Liver (tissue), 9 donors: Measurements from ENCODE around the gene PLEKHH2. TPM values are rescaled to one million over a fixed set of nuclear protein-coding genes. Genes with fewer than 3 reads are reported as not detected.

Source experiments
- DNase-seq: peaks from one replicate; pipeline ENCODE4 v3.0.0-alpha.2; 2017; ENCODE audit warnings: low spot score
- H3K27ac ChIP-seq, 2 donors: one replicate each; pipeline ENCODE4 v1.7.0; 2013; ENCODE audit warnings: inconsistent platforms in 2 of 2, low read length in 2 of 2, control low read depth in 1 of 2, low read depth in 1 of 2, mild to moderate bottlenecking in 1 of 2
- H3K27me3 ChIP-seq, 4 donors: one replicate each; pipeline versions ENCODE4 v1.6.1 to v1.7.0; 2013; ENCODE audit warnings: low read length in 3 of 4, inconsistent platforms in 1 of 4, mild to moderate bottlenecking in 1 of 4, moderate library complexity in 1 of 4; ENCODE audit not compliant: control insufficient read depth in 4 of 4, insufficient read depth in 4 of 4
- H3K36me3 ChIP-seq, 4 donors: one replicate each; pipeline versions ENCODE4 v1.6.1 to v1.7.0; 2013; ENCODE audit warnings: low read length in 3 of 4, mild to moderate bottlenecking in 3 of 4, low read depth in 1 of 4, moderate library complexity in 1 of 4; ENCODE audit not compliant: control insufficient read depth in 4 of 4, insufficient read depth in 3 of 4
- H3K4me1 ChIP-seq, 4 donors: one replicate each; pipeline versions ENCODE4 v1.6.1 to v1.7.0; 2013; ENCODE audit warnings: low read length in 3 of 4, mild to moderate bottlenecking in 3 of 4, moderate library complexity in 1 of 4; ENCODE audit not compliant: control insufficient read depth in 4 of 4, insufficient read depth in 4 of 4
- H3K4me3 ChIP-seq, 3 donors: one replicate each; pipeline versions ENCODE4 v1.6.1 to v1.7.0; 2013; ENCODE audit warnings: low read length in 3 of 3, control low read depth in 1 of 3, low read depth in 1 of 3, mild to moderate bottlenecking in 1 of 3
- H3K9ac ChIP-seq, 2 donors: one replicate each; pipeline ENCODE4 v1.7.0; 2013; ENCODE audit warnings: low read length in 2 of 2, mild to moderate bottlenecking in 2 of 2, moderate library complexity in 2 of 2, control low read depth in 1 of 2, low read depth in 1 of 2
- H3K9me3 ChIP-seq, 4 donors: one replicate each; pipeline versions ENCODE4 v1.6.1 to v1.7.0; 2013; ENCODE audit warnings: low read length in 3 of 4; ENCODE audit not compliant: control insufficient read depth in 4 of 4
- EGR1 ChIP-seq, 2 donors: IDR thresholded peaks; 2 replicates each; pipeline ENCODE4 v1.6.1; 2016 to 2018; ENCODE audit warnings: antibody characterized with exemption in 2 of 2, low read depth in 2 of 2
- FOXA1 ChIP-seq: IDR thresholded peaks from 2 replicates; pipeline ENCODE4 v1.6.1; 2016; ENCODE audit warnings: antibody characterized with exemption
- FOXA2 ChIP-seq: IDR thresholded peaks from 2 replicates; pipeline ENCODE4 v1.6.1; 2016; ENCODE audit warnings: antibody characterized with exemption
- GABPA ChIP-seq, 2 donors: IDR thresholded peaks in 1 of 2; conservative IDR thresholded peaks in 1 of 2; 2 replicates each; pipeline ENCODE4 v1.6.1; 2016; ENCODE audit warnings: antibody characterized with exemption in 2 of 2, mild to moderate bottlenecking in 1 of 2, moderate library complexity in 1 of 2
- HNF4A ChIP-seq, 2 donors: conservative IDR thresholded peaks; 2 replicates each; pipeline ENCODE4 v1.6.1; 2016; ENCODE audit warnings: antibody characterized with exemption in 2 of 2, mild to moderate bottlenecking in 2 of 2
- HNF4G ChIP-seq: IDR thresholded peaks from 2 replicates; pipeline ENCODE4 v1.6.1; 2016; ENCODE audit warnings: antibody characterized with exemption
- JUND ChIP-seq, 2 donors: IDR thresholded peaks; 2 replicates each; pipeline ENCODE4 v1.6.1; 2016; ENCODE audit warnings: antibody characterized with exemption in 2 of 2
- NR2F2 ChIP-seq: IDR thresholded peaks from 2 replicates; pipeline ENCODE4 v1.6.1; 2016; ENCODE audit warnings: antibody characterized with exemption
- RAD21 ChIP-seq, 2 donors: IDR thresholded peaks; 2 replicates each; pipeline ENCODE4 v1.6.1; 2016; ENCODE audit warnings: antibody characterized with exemption in 2 of 2, mild to moderate bottlenecking in 2 of 2
- RXRA ChIP-seq, 2 donors: IDR thresholded peaks; 2 replicates each; pipeline ENCODE4 v1.6.1; 2017 to 2018; ENCODE audit warnings: antibody characterized with exemption in 2 of 2, mild to moderate bottlenecking in 1 of 2
- SP1 ChIP-seq: IDR thresholded peaks from 2 replicates; pipeline ENCODE4 v1.6.1; 2018; ENCODE audit warnings: antibody characterized with exemption, mild to moderate bottlenecking
- YY1 ChIP-seq: IDR thresholded peaks from 2 replicates; pipeline ENCODE4 v1.6.1; 2016; ENCODE audit warnings: antibody characterized with exemption, mild to moderate bottlenecking
- WGBS: extraction: QIAGEN DNeasy Blood & Tissue Kit; methylation state at CpG from one replicate; pipeline ENCODE4 v1.1.7; 2013; 5-methylcytosine and 5-hydroxymethylcytosine counted together
- polyA plus RNA-seq, 2 donors: library from polyadenylated mRNA; stranded (reverse) in 1 of 2; unstranded in 1 of 2; fragments of 200-250 nt in 1 of 2; fragments of >200 nt in 1 of 2; fragmentation: Nextera tagmentation in 1 of 2; extraction: Ambion mirVana in 1 of 2; gene quantifications; one replicate each; pipeline versions ENCODE4 v1.2.1 to v1.2.3, GENCODE V29; 2013 to 2015
- total RNA-seq, 2 donors: library from RNA; depleted of rRNA; stranded (reverse); fragments of >200 nt; gene quantifications; one replicate each; pipeline ENCODE4 v1.2.3, GENCODE V29; 2014
- TF ChIP-seq, protein P1 (sequence below): IDR thresholded peaks from 2 replicates; pipeline ENCODE4 v1.6.1; 2016; ENCODE audit warnings: antibody characterized with exemption
- TF ChIP-seq, protein P2 (sequence below): IDR thresholded peaks from 2 replicates; pipeline ENCODE4 v1.6.1; 2016; ENCODE audit warnings: antibody characterized with exemption
- TF ChIP-seq, protein P3 (sequence below): fragments of 150-350 bp; IDR thresholded peaks from 2 replicates; pipeline ENCODE4 v1.5.1; 2017; ENCODE audit warnings: improper control_type of control experiment, low read depth, low read length; ENCODE audit not compliant: missing input control
- TF ChIP-seq, protein P4 (sequence below): IDR thresholded peaks from 2 replicates; pipeline ENCODE4 v1.6.1; 2016; ENCODE audit warnings: antibody characterized with exemption
- TF ChIP-seq, protein P5 (sequence below): IDR thresholded peaks from 2 replicates; pipeline ENCODE4 v1.6.1; 2016; ENCODE audit warnings: antibody characterized with exemption, mild to moderate bottlenecking
- donor health status: healthy.
- donor health status: healthy.
- donor health status: healthy.
- donor health status: healthy.
- donor health status: healthy.

Gene PLEKHH2
- total and polyA plus RNA-seq, 4 donors, result 0.51 to 3.8 (median 1.0) TPM

DNA sequence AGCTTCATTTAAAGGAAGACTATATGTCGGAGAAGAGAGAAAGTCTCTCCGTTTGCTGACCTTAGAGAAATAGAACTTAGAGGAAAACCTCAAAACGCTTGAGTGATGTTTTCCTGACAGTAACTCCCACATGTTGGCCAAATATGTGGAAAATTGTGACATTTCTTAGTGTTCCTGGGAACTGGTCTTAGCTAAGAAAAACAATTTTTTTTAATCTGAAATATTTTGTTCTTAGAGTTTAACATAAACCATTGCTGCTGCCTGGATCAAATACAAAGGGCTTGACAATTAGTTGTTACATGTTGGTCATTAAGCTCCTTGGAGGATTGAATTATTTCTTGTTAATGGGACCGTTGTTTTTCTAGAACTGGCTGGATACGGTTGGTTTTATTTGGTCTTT lies 153.1 kb downstream of the PLEKHH2 start (continued):
- TF ChIP-seq YY1, result no peak
- TF ChIP-seq, protein P1, sequence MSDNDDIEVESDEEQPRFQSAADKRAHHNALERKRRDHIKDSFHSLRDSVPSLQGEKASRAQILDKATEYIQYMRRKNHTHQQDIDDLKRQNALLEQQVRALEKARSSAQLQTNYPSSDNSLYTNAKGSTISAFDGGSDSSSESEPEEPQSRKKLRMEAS, result no peak

DNA sequence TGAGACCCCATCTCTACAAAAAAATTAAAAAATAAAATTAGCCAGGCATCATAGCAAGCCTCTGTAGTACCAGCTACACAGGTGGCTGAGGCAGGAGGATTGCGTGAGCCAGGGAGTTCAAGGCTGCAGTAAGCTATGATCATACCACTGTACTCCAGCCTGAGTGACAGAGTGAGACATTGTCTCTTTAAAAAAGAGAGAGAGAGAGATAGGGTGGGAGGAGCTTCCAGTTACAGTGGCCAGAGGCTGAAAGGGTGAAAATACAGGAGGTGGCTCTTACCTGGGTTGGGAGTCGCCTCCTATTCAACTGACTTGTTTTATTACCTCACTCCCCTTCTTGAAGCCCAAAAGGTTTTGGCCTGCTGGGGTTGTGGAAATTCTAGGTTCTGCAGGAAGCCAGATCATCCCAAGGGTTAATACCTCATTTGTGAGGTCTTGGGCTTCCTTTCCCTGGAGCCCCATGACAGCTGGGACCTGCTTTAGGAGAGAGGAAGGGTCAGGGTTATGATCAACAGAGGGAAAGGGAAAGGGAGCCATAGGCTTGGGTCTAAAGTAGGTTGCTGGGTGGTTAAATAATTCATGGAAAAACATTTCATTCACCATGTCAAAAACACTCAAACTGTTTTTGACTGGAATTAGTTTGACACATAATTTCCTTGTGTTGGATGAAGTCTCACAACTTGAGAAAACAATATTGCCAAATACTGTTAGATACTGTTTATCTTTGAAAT lies 154.1 kb downstream of the PLEKHH2 start:
- Histone ChIP-seq H3K27me3 (no peaks in the 10 kb centered on the region), H3K27ac (no peak overlapping the region), H3K4me1 (no peaks in the 10 kb centered on the region), H3K9me3 (no peaks in the 10 kb centered on the region), H3K9ac (no peak overlapping the region), H3K4me3 (no peak overlapping the region), H3K36me3 (peaks cover 0 to 5% (median 0%) of the 10 kb centered on the region in 4 donors)
- TF ChIP-seq NR2F2 (no peak), YY1 (no peak), EGR1 (IDR thresholded peaks at IDR 0.05; ENCODE audit: low read depth in 2 of 2) (no peak), SP1 (no peak), FOXA2 (no peak), JUND (IDR thresholded peaks at IDR 0.05) (no peak), FOXA1 (no peak), RXRA (IDR thresholded peaks at IDR 0.05) (no peak), RAD21 (IDR thresholded peaks at IDR 0.05) (no peak), HNF4G (no peak), HNF4A (conservative IDR thresholded peaks at IDR 0.05) (no peak), GABPA (IDR thresholded peaks at IDR 0.05 in 1 of 2, conservative IDR thresholded peaks at IDR 0.05 in 1 of 2) (no peak)
- TF ChIP-seq, protein P2, sequence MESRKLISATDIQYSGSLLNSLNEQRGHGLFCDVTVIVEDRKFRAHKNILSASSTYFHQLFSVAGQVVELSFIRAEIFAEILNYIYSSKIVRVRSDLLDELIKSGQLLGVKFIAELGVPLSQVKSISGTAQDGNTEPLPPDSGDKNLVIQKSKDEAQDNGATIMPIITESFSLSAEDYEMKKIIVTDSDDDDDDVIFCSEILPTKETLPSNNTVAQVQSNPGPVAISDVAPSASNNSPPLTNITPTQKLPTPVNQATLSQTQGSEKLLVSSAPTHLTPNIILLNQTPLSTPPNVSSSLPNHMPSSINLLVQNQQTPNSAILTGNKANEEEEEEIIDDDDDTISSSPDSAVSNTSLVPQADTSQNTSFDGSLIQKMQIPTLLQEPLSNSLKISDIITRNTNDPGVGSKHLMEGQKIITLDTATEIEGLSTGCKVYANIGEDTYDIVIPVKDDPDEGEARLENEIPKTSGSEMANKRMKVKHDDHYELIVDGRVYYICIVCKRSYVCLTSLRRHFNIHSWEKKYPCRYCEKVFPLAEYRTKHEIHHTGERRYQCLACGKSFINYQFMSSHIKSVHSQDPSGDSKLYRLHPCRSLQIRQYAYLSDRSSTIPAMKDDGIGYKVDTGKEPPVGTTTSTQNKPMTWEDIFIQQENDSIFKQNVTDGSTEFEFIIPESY, result no peak
- TF ChIP-seq, protein P3, sequence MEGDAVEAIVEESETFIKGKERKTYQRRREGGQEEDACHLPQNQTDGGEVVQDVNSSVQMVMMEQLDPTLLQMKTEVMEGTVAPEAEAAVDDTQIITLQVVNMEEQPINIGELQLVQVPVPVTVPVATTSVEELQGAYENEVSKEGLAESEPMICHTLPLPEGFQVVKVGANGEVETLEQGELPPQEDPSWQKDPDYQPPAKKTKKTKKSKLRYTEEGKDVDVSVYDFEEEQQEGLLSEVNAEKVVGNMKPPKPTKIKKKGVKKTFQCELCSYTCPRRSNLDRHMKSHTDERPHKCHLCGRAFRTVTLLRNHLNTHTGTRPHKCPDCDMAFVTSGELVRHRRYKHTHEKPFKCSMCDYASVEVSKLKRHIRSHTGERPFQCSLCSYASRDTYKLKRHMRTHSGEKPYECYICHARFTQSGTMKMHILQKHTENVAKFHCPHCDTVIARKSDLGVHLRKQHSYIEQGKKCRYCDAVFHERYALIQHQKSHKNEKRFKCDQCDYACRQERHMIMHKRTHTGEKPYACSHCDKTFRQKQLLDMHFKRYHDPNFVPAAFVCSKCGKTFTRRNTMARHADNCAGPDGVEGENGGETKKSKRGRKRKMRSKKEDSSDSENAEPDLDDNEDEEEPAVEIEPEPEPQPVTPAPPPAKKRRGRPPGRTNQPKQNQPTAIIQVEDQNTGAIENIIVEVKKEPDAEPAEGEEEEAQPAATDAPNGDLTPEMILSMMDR, result no peak
- TF ChIP-seq, protein P4, sequence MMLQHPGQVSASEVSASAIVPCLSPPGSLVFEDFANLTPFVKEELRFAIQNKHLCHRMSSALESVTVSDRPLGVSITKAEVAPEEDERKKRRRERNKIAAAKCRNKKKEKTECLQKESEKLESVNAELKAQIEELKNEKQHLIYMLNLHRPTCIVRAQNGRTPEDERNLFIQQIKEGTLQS, result no peak
- TF ChIP-seq, protein P5, sequence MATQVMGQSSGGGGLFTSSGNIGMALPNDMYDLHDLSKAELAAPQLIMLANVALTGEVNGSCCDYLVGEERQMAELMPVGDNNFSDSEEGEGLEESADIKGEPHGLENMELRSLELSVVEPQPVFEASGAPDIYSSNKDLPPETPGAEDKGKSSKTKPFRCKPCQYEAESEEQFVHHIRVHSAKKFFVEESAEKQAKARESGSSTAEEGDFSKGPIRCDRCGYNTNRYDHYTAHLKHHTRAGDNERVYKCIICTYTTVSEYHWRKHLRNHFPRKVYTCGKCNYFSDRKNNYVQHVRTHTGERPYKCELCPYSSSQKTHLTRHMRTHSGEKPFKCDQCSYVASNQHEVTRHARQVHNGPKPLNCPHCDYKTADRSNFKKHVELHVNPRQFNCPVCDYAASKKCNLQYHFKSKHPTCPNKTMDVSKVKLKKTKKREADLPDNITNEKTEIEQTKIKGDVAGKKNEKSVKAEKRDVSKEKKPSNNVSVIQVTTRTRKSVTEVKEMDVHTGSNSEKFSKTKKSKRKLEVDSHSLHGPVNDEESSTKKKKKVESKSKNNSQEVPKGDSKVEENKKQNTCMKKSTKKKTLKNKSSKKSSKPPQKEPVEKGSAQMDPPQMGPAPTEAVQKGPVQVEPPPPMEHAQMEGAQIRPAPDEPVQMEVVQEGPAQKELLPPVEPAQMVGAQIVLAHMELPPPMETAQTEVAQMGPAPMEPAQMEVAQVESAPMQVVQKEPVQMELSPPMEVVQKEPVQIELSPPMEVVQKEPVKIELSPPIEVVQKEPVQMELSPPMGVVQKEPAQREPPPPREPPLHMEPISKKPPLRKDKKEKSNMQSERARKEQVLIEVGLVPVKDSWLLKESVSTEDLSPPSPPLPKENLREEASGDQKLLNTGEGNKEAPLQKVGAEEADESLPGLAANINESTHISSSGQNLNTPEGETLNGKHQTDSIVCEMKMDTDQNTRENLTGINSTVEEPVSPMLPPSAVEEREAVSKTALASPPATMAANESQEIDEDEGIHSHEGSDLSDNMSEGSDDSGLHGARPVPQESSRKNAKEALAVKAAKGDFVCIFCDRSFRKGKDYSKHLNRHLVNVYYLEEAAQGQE, result no peak
- DNase-seq, result no peak
- WGBS, result 95% methylated on average over 2 of the region's 2 CpGs
